CD4-positive, alpha-beta T cell (primary cell): ENCODE measurements around the gene TTL. TPM values are rescaled to one million over a fixed set of nuclear protein-coding genes. Genes with fewer than 3 reads are reported as not detected.
"Not testable (repeated sequence)": the region's sequence is repeated elsewhere in the genome, so short reads cannot be mapped to it uniquely, and the experiment has no call there.

Experiments used
- ATAC-seq: fragments of 200-7000 bp; cut with Tn5 transposase; one replicate; pipeline ENCODE4 v1.10.0; 2022; ENCODE audit warnings: mild to moderate bottlenecking; ENCODE audit not compliant: poor library complexity
- CTCF ChIA-PET: fragments of 350-600 bp; sonication (Branson Sonifier 250); formaldehyde crosslinking; loops from one replicate; lab custom pipeline; 2021; ENCODE audit warnings: antibody characterized with exemption, inconsistent platforms; lab: Charles Lee
- POLR2A ChIA-PET: fragments of 350-600 bp; sonication (Branson Sonifier 250); formaldehyde crosslinking; loops from one replicate; lab custom pipeline; 2021; ENCODE audit warnings: antibody characterized with exemption, inconsistent platforms; lab: Charles Lee
- DNase-seq, 14 experiments: peaks; one replicate each; pipeline ENCODE4 v3.0.0-alpha.2; 2013 to 2020; ENCODE audit warnings: mixed read lengths in 2 of 14
- H3K27ac ChIP-seq, 2 donors: one replicate each; pipeline versions ENCODE4 v1.5.1 to v1.7.0; 2013; ENCODE audit warnings: low read length in 2 of 2, low read depth in 1 of 2, mild to moderate bottlenecking in 1 of 2
- H3K27me3 ChIP-seq, 2 experiments: 1 replicate in 1 of 2; 2 replicates in 1 of 2; pipeline versions ENCODE4 v1.6.1 to v1.7.0; 2013; ENCODE audit warnings: low read length in 2 of 2, control low read depth in 1 of 2, mild to moderate bottlenecking in 1 of 2, moderate library complexity in 1 of 2; ENCODE audit not compliant: insufficient read depth in 2 of 2, control insufficient read depth in 1 of 2
- H3K36me3 ChIP-seq: one replicate; pipeline ENCODE4 v1.6.1; 2013; ENCODE audit warnings: low read length, control low read depth; ENCODE audit not compliant: insufficient read depth
- H3K4me1 ChIP-seq: one replicate; pipeline ENCODE4 v1.6.1; 2013; ENCODE audit warnings: low read length, control low read depth; ENCODE audit not compliant: insufficient read depth
- H3K4me3 ChIP-seq: one replicate; pipeline ENCODE4 v1.5.1; 2013; ENCODE audit warnings: mild to moderate bottlenecking, low read length, moderate library complexity
- H3K9me3 ChIP-seq, 2 experiments: 1 replicate in 1 of 2; 2 replicates in 1 of 2; pipeline versions ENCODE4 v1.6.1 to v1.7.0; 2013; ENCODE audit warnings: low read length in 2 of 2, mild to moderate bottlenecking in 2 of 2, control low read depth in 1 of 2, moderate library complexity in 1 of 2; ENCODE audit not compliant: control insufficient read depth in 1 of 2, insufficient read depth in 1 of 2
- H3K27ac Mint-ChIP-seq: one replicate; pipeline ENCODE4 v1.8.0; 2020; ENCODE audit warnings: mixed read lengths
- H3K27me3 Mint-ChIP-seq: one replicate; pipeline ENCODE4 v1.8.0; 2021; ENCODE audit warnings: mixed read lengths
- H3K36me3 Mint-ChIP-seq: one replicate; pipeline ENCODE4 v1.8.0; 2021; ENCODE audit warnings: low read depth, mixed read lengths
- H3K4me1 Mint-ChIP-seq: one replicate; pipeline ENCODE4 v1.8.0; 2021; ENCODE audit warnings: low read depth, mixed read lengths
- H3K4me3 Mint-ChIP-seq: one replicate; pipeline ENCODE4 v1.8.0; 2020; ENCODE audit warnings: mild to moderate bottlenecking, mixed read lengths
- H3K9me3 Mint-ChIP-seq: one replicate; pipeline ENCODE4 v1.8.0; 2020; ENCODE audit warnings: mixed read lengths
- intact Hi-C, 2 experiments: fragments of 100-400 bp; cut with DNase I in 1 of 2; cut with micrococcal nuclease in 1 of 2; formaldehyde crosslinking; loops; one replicate each; pipeline versions ENCODE4 v1.15.1 to v1.9.0; 2023 to 2025; cut with DNase I, micrococcal nuclease
- polyA plus RNA-seq, 2 donors: library from polyadenylated mRNA; unstranded; fragments of 120-200 nt; gene quantifications; one replicate each; pipeline ENCODE4 v1.2.1, GENCODE V29; 2013
- total RNA-seq, 174 experiments: library from RNA in 2 of 174; stranded (reverse) in 2 of 174; gene quantifications; one replicate each; pipeline ENCODE4 v1.2.3 and lab custom pipeline; 2021 to 2026
- TF ChIP-seq, protein P1 (sequence below): fragments of 200-600 bp; IDR thresholded peaks from one replicate; pipeline ENCODE4 v1.8.0; 2022; ENCODE audit warnings: antibody characterized with exemption, mild to moderate bottlenecking

TTL gene
- 10 to 100 TPM in 1 of 2 experiments, 1 to 10 TPM in 1; 9.9 to 10.8 TPM for total RNA-seq
- polyA plus RNA-seq (2013, experiment 1 of 2) = 14.7 TPM
- polyA plus RNA-seq (2013, experiment 2 of 2) = 15.4 TPM
- 17.9 to 95.9 (median 37.5) reads per million in 172 experiments for total RNA-seq (lab: John Stamatoyannopoulos, UW)

DNA sequence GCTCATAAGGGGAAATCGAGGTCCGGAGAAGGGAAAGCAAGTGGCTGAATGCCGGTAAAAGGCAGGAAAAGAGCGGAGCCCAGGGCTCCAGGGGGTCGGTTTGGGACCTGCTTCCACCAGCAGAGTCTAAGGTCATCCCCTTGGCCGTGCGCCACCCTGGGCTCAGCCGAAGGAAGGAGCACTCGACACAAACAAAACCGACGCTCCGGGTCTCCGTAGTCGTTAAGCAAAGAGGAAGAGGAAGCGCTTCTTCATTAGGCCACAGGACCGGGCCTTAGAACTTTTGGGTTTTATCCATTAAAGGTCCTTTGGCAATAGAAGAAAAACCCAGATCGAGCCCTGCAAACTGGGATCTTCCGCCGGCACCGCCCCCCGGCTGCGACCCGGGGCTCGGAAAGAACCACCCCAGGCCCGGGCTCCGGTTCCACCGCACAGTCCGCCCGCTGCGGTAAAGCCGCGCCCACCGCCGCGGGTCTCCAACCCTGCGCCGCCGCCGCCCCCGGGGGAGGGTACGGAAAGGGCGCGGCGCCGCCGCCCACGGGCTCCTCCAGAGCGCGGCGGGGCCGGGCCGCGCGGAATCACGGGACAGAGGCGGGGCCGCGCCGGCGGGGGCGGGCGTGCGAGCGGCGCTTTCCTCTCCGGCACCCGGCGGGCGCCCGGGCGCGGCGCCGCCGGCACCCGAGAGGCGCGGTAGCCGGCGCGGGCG, at the start of gene TTL:
TSS of gene TTL (plus strand) at position 629 of the 706 bp plus-strand sequence. CDS start 189 bp downstream, outside the sequence.
- Mint-ChIP-seq H3K4me1 (peaks cover 25% of the 10 kb centered on the region), H3K27me3 (no peaks in the 10 kb centered on the region), H3K36me3 (peaks cover 18% of the 10 kb centered on the region), H3K9me3 (no peaks in the 10 kb centered on the region), H3K4me3 (peak within 1 kb of the TSS; percentile 94), H3K27ac (peak within 1 kb of the TSS; percentile 85)
- H3K36me3 ChIP-seq = no peaks in the 10 kb centered on the region
- H3K27ac ChIP-seq = peak within 1 kb of the TSS; percentile 48 to 75
- peaks cover 28% of the 10 kb centered on the region for H3K4me1 ChIP-seq
- ATAC-seq (peak; percentile 74), DNase-seq (peak; percentile 44 to 91 (median 72))
- POLR2A ChIA-PET = interaction anchor here (0.6 to 1.2 kb wide), 3 partner anchors 20 to 164 kb away, joined by 4 read pairs; partner anchors contain the start of gene SLC20A1
- no peaks in the 10 kb centered on the region for H3K9me3 ChIP-seq
- CTCF ChIA-PET = interaction anchor here (0.6 to 2.7 kb wide), 12 partner anchors 9 to 171 kb away, joined by 3 to 24 read pairs (median 5); partner anchors contain the start of genes CHCHD5, POLR1B and RGPD8
- H3K27me3 ChIP-seq = no peaks in the 10 kb centered on the region
- TF ChIP-seq, protein P1, sequence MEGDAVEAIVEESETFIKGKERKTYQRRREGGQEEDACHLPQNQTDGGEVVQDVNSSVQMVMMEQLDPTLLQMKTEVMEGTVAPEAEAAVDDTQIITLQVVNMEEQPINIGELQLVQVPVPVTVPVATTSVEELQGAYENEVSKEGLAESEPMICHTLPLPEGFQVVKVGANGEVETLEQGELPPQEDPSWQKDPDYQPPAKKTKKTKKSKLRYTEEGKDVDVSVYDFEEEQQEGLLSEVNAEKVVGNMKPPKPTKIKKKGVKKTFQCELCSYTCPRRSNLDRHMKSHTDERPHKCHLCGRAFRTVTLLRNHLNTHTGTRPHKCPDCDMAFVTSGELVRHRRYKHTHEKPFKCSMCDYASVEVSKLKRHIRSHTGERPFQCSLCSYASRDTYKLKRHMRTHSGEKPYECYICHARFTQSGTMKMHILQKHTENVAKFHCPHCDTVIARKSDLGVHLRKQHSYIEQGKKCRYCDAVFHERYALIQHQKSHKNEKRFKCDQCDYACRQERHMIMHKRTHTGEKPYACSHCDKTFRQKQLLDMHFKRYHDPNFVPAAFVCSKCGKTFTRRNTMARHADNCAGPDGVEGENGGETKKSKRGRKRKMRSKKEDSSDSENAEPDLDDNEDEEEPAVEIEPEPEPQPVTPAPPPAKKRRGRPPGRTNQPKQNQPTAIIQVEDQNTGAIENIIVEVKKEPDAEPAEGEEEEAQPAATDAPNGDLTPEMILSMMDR = no peak
- intact Hi-C loops = loop anchor here (1.0 to 5.0 kb wide), 9 partner anchors 59 to 1411 kb away; partner anchors contain the start of genes ACTR3 (in 1 of the 2), ANAPC1 (in 1 of the 2), CHCHD5 (in 1 of the 2) and POLR1B (in 1 of the 2)
- H3K4me3 ChIP-seq = peak within 1 kb of the TSS; percentile 97

- intact Hi-C loops = loop anchor here in 1 of 2 experiments (10.0 kb wide), 1 partner anchor 548 kb away; the partner anchor contains the start of gene ANAPC1
- H3K36me3 Mint-ChIP-seq, H3K9me3 ChIP-seq, H3K27me3 ChIP-seq, POLR2A ChIA-PET, DNase-seq, ATAC-seq, H3K27me3 Mint-ChIP-seq, H3K27ac ChIP-seq, H3K36me3 ChIP-seq, H3K9me3 Mint-ChIP-seq: not testable (repeated sequence)
- Histone ChIP-seq H3K4me3 (peak overlapping the region; percentile 37), H3K4me1 (peaks cover 15% of the 10 kb centered on the region)
- peak overlapping the region; percentile 75 for H3K27ac Mint-ChIP-seq
- H3K4me3 Mint-ChIP-seq = peak overlapping the region; percentile 77
- CTCF ChIA-PET = interaction anchor here (1.3 to 1.6 kb wide), 2 partner anchors 173 to 311 kb away, joined by 3 to 7 read pairs; no protein-coding TSS in a partner anchor
- peaks cover 17% of the 10 kb centered on the region for H3K4me1 Mint-ChIP-seq
These were observed 49.6 kb upstream of the TTL start for GRCh38 chr2:112432390-112432734.

- not testable (repeated sequence) for H3K9me3 Mint-ChIP-seq, H3K27ac ChIP-seq, ATAC-seq, H3K27me3 ChIP-seq, H3K9me3 ChIP-seq, H3K36me3 ChIP-seq, H3K36me3 Mint-ChIP-seq
- peak in 7 of 14 experiments; percentile 19 to 50 (median 31) for DNase-seq
- intact Hi-C loops = loop anchor here in 1 of 2 experiments (10.0 kb wide), 1 partner anchor 548 kb away; the partner anchor contains the start of gene ANAPC1
- Histone ChIP-seq H3K4me3 (peak overlapping the region; percentile 44), H3K4me1 (peaks cover 15% of the 10 kb centered on the region)
- CTCF ChIA-PET = interaction anchor here (0.6 to 1.6 kb wide), 5 partner anchors 49 to 332 kb away, joined by 3 to 7 read pairs (median 4); no protein-coding TSS in a partner anchor
- peak overlapping the region; percentile 75 for H3K27ac Mint-ChIP-seq
- peak overlapping the region; percentile 77 for H3K4me3 Mint-ChIP-seq
- POLR2A ChIA-PET = interaction anchor here (0.6 kb wide), 1 partner anchor 173 kb away, joined by 3 read pairs; no protein-coding TSS in a partner anchor
- H3K4me1 Mint-ChIP-seq = peaks cover 17% of the 10 kb centered on the region
- peaks cover 10% of the 10 kb centered on the region for H3K27me3 Mint-ChIP-seq
These were observed 49.0 kb upstream of the TTL start for GRCh38 chr2:112432735-112433479.
